ENCODE data around the gene PCBP1. TPM values are rescaled to one million over a fixed set of nuclear protein-coding genes. Genes with fewer than 3 reads are reported as not detected.
"Not testable (repeated sequence)": the region's sequence is repeated elsewhere in the genome, so short reads cannot be mapped to it uniquely, and the experiment has no call there.

Gene PCBP1
- polyA plus RNA-seq (ENCODE audit: insufficient read length in 3 of 3), result 100 to 1,000 TPM; 255 to 338 (median 320) TPM
- long read RNA-seq, donor 1, transcript PCBP1-201 (1 exons, 1,750 nt), result major isoform, 326 of 326 reads
- long read RNA-seq, donor 1, partial matches to known transcripts, result 0 of 326 reads
- long read RNA-seq, donor 1, other reads (novel, unspliced or antisense), result 0 of 326 reads
- long read RNA-seq, donor 2, transcript PCBP1-201 (1 exons, 1,750 nt), result major isoform, 409 of 409 reads
- long read RNA-seq, donor 2, partial matches to known transcripts, result 0 of 409 reads
- long read RNA-seq, donor 2, other reads (novel, unspliced or antisense), result 0 of 409 reads
- long read RNA-seq, donor 3, transcript PCBP1-201 (1 exons, 1,750 nt), result major isoform, 572 of 572 reads
- long read RNA-seq, donor 3, partial matches to known transcripts, result 0 of 572 reads
- long read RNA-seq, donor 3, other reads (novel, unspliced or antisense), result 0 of 572 reads
- long read RNA-seq, donor 4, transcript PCBP1-201 (1 exons, 1,750 nt), result major isoform, 401 of 401 reads
- long read RNA-seq, donor 4, partial matches to known transcripts, result 0 of 401 reads
- long read RNA-seq, donor 4, other reads (novel, unspliced or antisense), result 0 of 401 reads
- long read RNA-seq, donor 5, result 0 reads
- long read RNA-seq, donor 6, transcript PCBP1-201 (1 exons, 1,750 nt), result major isoform, 471 of 471 reads
- long read RNA-seq, donor 6, partial matches to known transcripts, result 0 of 471 reads
- long read RNA-seq, donor 6, other reads (novel, unspliced or antisense), result 0 of 471 reads
- long read RNA-seq, donor 7, transcript PCBP1-201 (1 exons, 1,750 nt), result major isoform, 575 of 575 reads
- long read RNA-seq, donor 7, partial matches to known transcripts, result 0 of 575 reads
- long read RNA-seq, donor 7, other reads (novel, unspliced or antisense), result 0 of 575 reads
- long read RNA-seq, donor 8, transcript PCBP1-201 (1 exons, 1,750 nt), result major isoform, 615 of 615 reads
- long read RNA-seq, donor 8, partial matches to known transcripts, result 0 of 615 reads
- long read RNA-seq, donor 8, other reads (novel, unspliced or antisense), result 0 of 615 reads
- long read RNA-seq, donor 9, transcript PCBP1-201 (1 exons, 1,750 nt), result major isoform, 420 of 420 reads
- long read RNA-seq, donor 9, partial matches to known transcripts, result 0 of 420 reads
- long read RNA-seq, donor 9, other reads (novel, unspliced or antisense), result 0 of 420 reads
- long read RNA-seq, donor 10, transcript PCBP1-201 (1 exons, 1,750 nt), result major isoform, 501 of 501 reads
- long read RNA-seq, donor 10, partial matches to known transcripts, result 0 of 501 reads
- long read RNA-seq, donor 10, other reads (novel, unspliced or antisense), result 0 of 501 reads
- long read RNA-seq, donor 11, transcript PCBP1-201 (1 exons, 1,750 nt), result major isoform, 317 of 317 reads
- long read RNA-seq, donor 11, partial matches to known transcripts, result 0 of 317 reads
- long read RNA-seq, donor 11, other reads (novel, unspliced or antisense), result 0 of 317 reads
- long read RNA-seq, donor 12, transcript PCBP1-201 (1 exons, 1,750 nt), result major isoform, 175 of 175 reads
- long read RNA-seq, donor 12, partial matches to known transcripts, result 0 of 175 reads
- long read RNA-seq, donor 12, other reads (novel, unspliced or antisense), result 0 of 175 reads
- long read RNA-seq, donor 13, transcript PCBP1-201 (1 exons, 1,750 nt), result major isoform, 747 of 747 reads
- long read RNA-seq, donor 13, partial matches to known transcripts, result 0 of 747 reads
- long read RNA-seq, donor 13, other reads (novel, unspliced or antisense), result 0 of 747 reads
- long read RNA-seq, donor 14, transcript PCBP1-201 (1 exons, 1,750 nt), result major isoform, 334 of 334 reads
- long read RNA-seq, donor 14, partial matches to known transcripts, result 0 of 334 reads
- long read RNA-seq, donor 14, other reads (novel, unspliced or antisense), result 0 of 334 reads
- long read RNA-seq, donor 15, transcript PCBP1-201 (1 exons, 1,750 nt), result major isoform, 243 of 243 reads
- long read RNA-seq, donor 15, partial matches to known transcripts, result 0 of 243 reads
- long read RNA-seq, donor 15, other reads (novel, unspliced or antisense), result 0 of 243 reads
- long read RNA-seq, donor 16, transcript PCBP1-201 (1 exons, 1,750 nt), result major isoform, 999 of 999 reads
- long read RNA-seq, donor 16, partial matches to known transcripts, result 0 of 999 reads
- long read RNA-seq, donor 16, other reads (novel, unspliced or antisense), result 0 of 999 reads

GRCh38 chr2:70086838-70087701 is at the start of gene PCBP1:
Gene PCBP1, plus strand, starts transcription at chr2:70087477. Its CDS starts 267 bp downstream, at chr2:70087744.
- DNase-seq (ENCODE audit: extremely low read depth in 1 of 11, low read depth in 9 of 11, low spot score in 4 of 11), result peak in 10 of 11 donors; percentile 86 to 93 (median 91)

GRCh38 chr2:70039366-70039765 is 47.9 kb upstream of the PCBP1 start:
- DNase-seq (ENCODE audit: extremely low read depth in 1 of 11, low read depth in 9 of 11, low spot score in 4 of 11), result no peak

GRCh38 chr2:70041663-70042062 is 45.6 kb upstream of the PCBP1 start:
- DNase-seq (ENCODE audit: extremely low read depth in 1 of 11, low read depth in 9 of 11, low spot score in 4 of 11), result no peak

- no peak for DNase-seq (ENCODE audit: extremely low read depth in 1 of 11, low read depth in 9 of 11, low spot score in 4 of 11)
These were observed 45.0 kb upstream of the PCBP1 start for GRCh38 chr2:70042246-70042645.

GRCh38 chr2:70043252-70043875 is 43.9 kb upstream of the PCBP1 start:
- no peak for DNase-seq (ENCODE audit: extremely low read depth in 1 of 11, low read depth in 9 of 11, low spot score in 4 of 11)

GRCh38 chr2:70044290-70045040 is 42.8 kb upstream of the PCBP1 start:
- no peak for DNase-seq (ENCODE audit: extremely low read depth in 1 of 11, low read depth in 9 of 11, low spot score in 4 of 11)

- DNase-seq (ENCODE audit: extremely low read depth in 1 of 11, low read depth in 9 of 11, low spot score in 4 of 11), result no peak
These were observed 41.9 kb upstream of the PCBP1 start for GRCh38 chr2:70045405-70045804.

- DNase-seq (ENCODE audit: extremely low read depth in 1 of 11, low read depth in 9 of 11, low spot score in 4 of 11), result no peak
These were observed 41.3 kb upstream of the PCBP1 start for GRCh38 chr2:70045932-70046331.

- no peak for DNase-seq (ENCODE audit: extremely low read depth in 1 of 11, low read depth in 9 of 11, low spot score in 4 of 11)
These were observed 40.7 kb upstream of the PCBP1 start for GRCh38 chr2:70046534-70046933.

- no peak for DNase-seq (ENCODE audit: extremely low read depth in 1 of 11, low read depth in 9 of 11, low spot score in 4 of 11)
These were observed 39.8 kb upstream of the PCBP1 start for GRCh38 chr2:70047451-70047850.

GRCh38 chr2:70049255-70049654 is 38.0 kb upstream of the PCBP1 start:
- no peak for DNase-seq (ENCODE audit: extremely low read depth in 1 of 11, low read depth in 9 of 11, low spot score in 4 of 11)

GRCh38 chr2:70050631-70051425 is 36.4 kb upstream of the PCBP1 start:
- DNase-seq (ENCODE audit: extremely low read depth in 1 of 11, low read depth in 9 of 11, low spot score in 4 of 11), result no peak

GRCh38 chr2:70055259-70055658 is 32.0 kb upstream of the PCBP1 start:
- not testable (repeated sequence) for DNase-seq (ENCODE audit: extremely low read depth in 1 of 11, low read depth in 9 of 11, low spot score in 4 of 11)

GRCh38 chr2:70061317-70061716 is 26.0 kb upstream of the PCBP1 start:
- no peak for DNase-seq (ENCODE audit: extremely low read depth in 1 of 11, low read depth in 9 of 11, low spot score in 4 of 11)

GRCh38 chr2:70062270-70062669 is 25.0 kb upstream of the PCBP1 start:
- no peak for DNase-seq (ENCODE audit: extremely low read depth in 1 of 11, low read depth in 9 of 11, low spot score in 4 of 11)
